Measurements from ENCODE around the gene FBRSL1. TPM values are rescaled to one million over a fixed set of nuclear protein-coding genes. Genes with fewer than 3 reads are reported as not detected.
A peak's percentile ranks its signal among the peaks of the same experiment; 100 is the strongest.

FBRSL1 gene
- total RNA-seq, 1 donor from 2014 or later: 66.0 TPM

- Histone ChIP-seq H3K4me3 (no peak overlapping the region), H3K27ac (replicated peaks) (no peak overlapping the region), H3K9me3 (replicated peaks) (peaks cover 9% of the 10 kb centered on the region), H3K36me3 (peaks cover 11% of the 10 kb centered on the region), H3K27me3 (ENCODE audit: low read depth) (no peaks in the 10 kb centered on the region), H3K4me1 (peaks cover 46% of the 10 kb centered on the region)
- intact Hi-C loops (cut with micrococcal nuclease): loop anchor here (10.0 kb wide), 1 partner anchor 106 kb away; no protein-coding TSS in a partner anchor
- DNase-seq: no peak
- no peak for TF ChIP-seq CTCF (IDR thresholded peaks at IDR 0.05; ENCODE audit: borderline replicate concordance)
Observed at GRCh38 chr12:132520421-132521199, 30.7 kb downstream of the FBRSL1 start.

- Histone ChIP-seq H3K36me3 (peaks cover 12% of the 10 kb centered on the region), H3K4me3 (no peak overlapping the region), H3K4me1 (peaks cover 46% of the 10 kb centered on the region), H3K9me3 (replicated peaks) (peaks cover 3% of the 10 kb centered on the region), H3K27ac (replicated peaks) (no peak overlapping the region), H3K27me3 (ENCODE audit: low read depth) (no peaks in the 10 kb centered on the region)
- no peak for TF ChIP-seq CTCF (IDR thresholded peaks at IDR 0.05; ENCODE audit: borderline replicate concordance)
- no peak for DNase-seq
- intact Hi-C loops (cut with micrococcal nuclease): loop anchor here (10.0 kb wide), 1 partner anchor 106 kb away; no protein-coding TSS in a partner anchor
Observed at GRCh38 chr12:132521200-132521580, 31.2 kb downstream of the FBRSL1 start.

GRCh38 chr12:132521712-132522292 is 31.9 kb downstream of the FBRSL1 start:
- peaks cover 46% of the 10 kb centered on the region for H3K4me1 ChIP-seq
- intact Hi-C loops (cut with micrococcal nuclease): loop anchor here (10.0 kb wide), 1 partner anchor 107 kb away; no protein-coding TSS in a partner anchor
- no peak overlapping the region for H3K27ac ChIP-seq (replicated peaks)
- H3K9me3 ChIP-seq (replicated peaks): no peaks in the 10 kb centered on the region
- no peak overlapping the region for H3K4me3 ChIP-seq
- TF ChIP-seq CTCF (IDR thresholded peaks at IDR 0.05; ENCODE audit: borderline replicate concordance): no peak
- no peak for DNase-seq
- no peaks in the 10 kb centered on the region for H3K27me3 ChIP-seq (ENCODE audit: low read depth)
- H3K36me3 ChIP-seq: peaks cover 12% of the 10 kb centered on the region

- H3K4me3 ChIP-seq: no peak overlapping the region
- H3K27me3 ChIP-seq (ENCODE audit: low read depth): no peaks in the 10 kb centered on the region
- H3K4me1 ChIP-seq: peaks cover 46% of the 10 kb centered on the region
- H3K36me3 ChIP-seq: peaks cover 12% of the 10 kb centered on the region
- no peak overlapping the region for H3K27ac ChIP-seq (replicated peaks)
- DNase-seq: no peak
- TF ChIP-seq CTCF (IDR thresholded peaks at IDR 0.05; ENCODE audit: borderline replicate concordance): no peak
- no peaks in the 10 kb centered on the region for H3K9me3 ChIP-seq (replicated peaks)
- intact Hi-C loops (cut with micrococcal nuclease): loop anchor here (10.0 kb wide), 1 partner anchor 108 kb away; no protein-coding TSS in a partner anchor
Observed at GRCh38 chr12:132522592-132523380, 32.8 kb downstream of the FBRSL1 start.

GRCh38 chr12:132523576-132524331 is 33.8 kb downstream of the FBRSL1 start:
- H3K27me3 ChIP-seq (ENCODE audit: low read depth): no peaks in the 10 kb centered on the region
- intact Hi-C loops (cut with micrococcal nuclease): loop anchor here (10.0 kb wide), 1 partner anchor 109 kb away; no protein-coding TSS in a partner anchor
- H3K27ac ChIP-seq (replicated peaks): no peak overlapping the region
- no peaks in the 10 kb centered on the region for H3K9me3 ChIP-seq (replicated peaks)
- peak; percentile 86 for TF ChIP-seq CTCF (IDR thresholded peaks at IDR 0.05; ENCODE audit: borderline replicate concordance)
- H3K36me3 ChIP-seq: peaks cover 12% of the 10 kb centered on the region
- H3K4me3 ChIP-seq: no peak overlapping the region
- H3K4me1 ChIP-seq: peaks cover 46% of the 10 kb centered on the region
- DNase-seq: peak; percentile 68

All from left ventricle myocardium inferior (tissue), 1 donor.